H1 (cell line): ENCODE measurements around the gene MPP2. TPM values are rescaled to one million over a fixed set of nuclear protein-coding genes. Genes with fewer than 3 reads are reported as not detected.

ENCODE experiments used
- CTCF ChIA-PET: fragments of 300-600 bp; sonication (Branson Sonifier 250); formaldehyde crosslinking; loops from one replicate; lab custom pipeline; 2021; ENCODE audit not compliant: partially characterized antibody; lab: Charles Lee
- POLR2A ChIA-PET: fragments of 300-600 bp; sonication (Branson Sonifier 250); formaldehyde crosslinking; loops from one replicate; lab custom pipeline; 2021; ENCODE audit warnings: inconsistent platforms; ENCODE audit not compliant: partially characterized antibody; lab: Charles Lee
- DNase-seq, 2 experiments: peaks; one replicate each; pipeline versions ENCODE4 v3.0.0 to v3.0.0-alpha.2; 2010 to 2022; ENCODE audit warnings: low spot score in 2 of 2, low read depth in 1 of 2, mixed read lengths in 1 of 2
- FAIRE-seq: peaks from 2 replicates; lab custom pipeline; 2011; peaks lifted over from hg19 to GRCh38; lab: Jason Lieb, UNC
- H2AFZ ChIP-seq: 2 replicates; pipeline ENCODE4 v1.8.1; 2012; ENCODE audit warnings: low read length, inconsistent platforms
- H2AK5ac ChIP-seq: 2 replicates; pipeline ENCODE4 v1.6.1; 2013; ENCODE audit warnings: low read depth, low read length
- H2BK120ac ChIP-seq: replicated peaks from 2 replicates; pipeline ENCODE3; 2013; ENCODE audit warnings: low read depth, low read length, inconsistent platforms
- H2BK12ac ChIP-seq: 2 replicates; pipeline ENCODE4 v1.6.1; 2013; ENCODE audit warnings: low read depth, low read length
- H2BK15ac ChIP-seq: 2 replicates; pipeline ENCODE4 v1.6.1; 2013; ENCODE audit warnings: low read length
- H2BK20ac ChIP-seq: 2 replicates; pipeline ENCODE4 v1.6.1; 2013; ENCODE audit warnings: low read length
- H2BK5ac ChIP-seq: 2 replicates; pipeline ENCODE4 v1.6.1; 2013; ENCODE audit warnings: low read depth, low read length
- H3K14ac ChIP-seq: 2 replicates; pipeline ENCODE4 v1.6.1; 2013; ENCODE audit warnings: inconsistent platforms; ENCODE audit not compliant: insufficient read length
- H3K18ac ChIP-seq: 2 replicates; pipeline ENCODE4 v1.6.1; 2013; ENCODE audit warnings: low read length; ENCODE audit errors: extremely low read depth
- H3K23ac ChIP-seq: 2 replicates; pipeline ENCODE4 v1.6.1; 2013; ENCODE audit warnings: inconsistent platforms; ENCODE audit not compliant: insufficient read length
- H3K23me2 ChIP-seq: 2 replicates; pipeline ENCODE4 v1.6.1; 2013; ENCODE audit warnings: low read depth, low read length
- H3K27ac ChIP-seq: 2 replicates; pipeline ENCODE4 v1.6.1; 2011; ENCODE audit warnings: low read depth, low read length, inconsistent platforms
- H3K27me3 ChIP-seq, 4 experiments: replicated peaks in 1 of 4; 1 replicate in 1 of 4; 2 replicates in 3 of 4; pipeline versions ENCODE4 v1.6.1 to v1.8.1; 2011 to 2013; ENCODE audit warnings: low read length in 3 of 4, mild to moderate bottlenecking in 3 of 4, inconsistent platforms in 2 of 4, mixed read lengths in 2 of 4, moderate library complexity in 1 of 4; ENCODE audit not compliant: control insufficient read depth in 3 of 4, insufficient read depth in 3 of 4; ENCODE audit errors: extremely low read depth in 1 of 4
- H3K36me3 ChIP-seq, 4 experiments: 2 replicates each; pipeline versions ENCODE4 v1.6.1 to v1.8.1; 2011 to 2013; ENCODE audit warnings: mild to moderate bottlenecking in 4 of 4, low read length in 3 of 4, moderate library complexity in 2 of 4, control low read depth in 1 of 4, inconsistent platforms in 1 of 4; ENCODE audit not compliant: insufficient read depth in 4 of 4, control insufficient read depth in 2 of 4
- H3K4ac ChIP-seq: replicated peaks from 2 replicates; pipeline ENCODE3; 2013; ENCODE audit warnings: low read length, low read depth, mixed read lengths, inconsistent platforms; ENCODE audit not compliant: insufficient read length
- H3K4me1 ChIP-seq, 4 experiments: replicated peaks in 1 of 4; 1 replicate in 1 of 4; 2 replicates in 3 of 4; pipeline versions ENCODE4 v1.6.1 to v1.8.1; 2011 to 2013; ENCODE audit warnings: low read length in 3 of 4, inconsistent platforms in 2 of 4, mixed read lengths in 1 of 4; ENCODE audit not compliant: insufficient read depth in 4 of 4, control insufficient read depth in 3 of 4
- H3K4me2 ChIP-seq, 2 experiments: 2 replicates each; pipeline versions ENCODE4 v1.6.1 to v1.8.1; 2011 to 2013; ENCODE audit warnings: low read depth in 2 of 2, low read length in 2 of 2, control low read depth in 1 of 2, inconsistent platforms in 1 of 2, mild to moderate bottlenecking in 1 of 2; ENCODE audit not compliant: insufficient read depth in 1 of 2
- H3K4me3 ChIP-seq, 4 experiments: fragments of 200-600, 300-600 bp in 1 of 4; sonication (generic), shearing (Covaris generic), sonication (Bioruptor Twin) in 1 of 4; 2 replicates each; pipeline versions ENCODE4 v1.5.1 to v1.8.1; 2011 to 2016; ENCODE audit warnings: low read length in 4 of 4, low read depth in 3 of 4, control low read depth in 2 of 4, inconsistent platforms in 2 of 4, mild to moderate bottlenecking in 2 of 4, mixed read lengths in 1 of 4, moderate library complexity in 1 of 4; ENCODE audit not compliant: insufficient read depth in 2 of 4; ENCODE audit errors: extremely low read depth in 1 of 4
- H3K56ac ChIP-seq: replicated peaks from 2 replicates; pipeline ENCODE3; 2013; ENCODE audit warnings: low read depth, mild to moderate bottlenecking, mixed read lengths, low read length, inconsistent platforms; ENCODE audit not compliant: insufficient read length
- H3K79me1 ChIP-seq: 2 replicates; pipeline ENCODE4 v1.6.1; 2013; ENCODE audit warnings: low read depth, low read length, control low read depth
- H3K79me2 ChIP-seq, 2 experiments: 2 replicates each; pipeline versions ENCODE4 v1.6.1 to v1.8.1; 2012 to 2013; ENCODE audit warnings: low read length in 2 of 2, mild to moderate bottlenecking in 2 of 2, inconsistent platforms in 1 of 2; ENCODE audit not compliant: insufficient read depth in 2 of 2, control insufficient read depth in 1 of 2
- H3K9ac ChIP-seq, 4 experiments: replicated peaks in 1 of 4; 1 replicate in 1 of 4; 2 replicates in 3 of 4; pipeline versions ENCODE4 v1.6.1 to v1.8.1; 2011 to 2013; ENCODE audit warnings: low read depth in 3 of 4, low read length in 3 of 4, control low read depth in 2 of 4, mild to moderate bottlenecking in 2 of 4, moderate library complexity in 2 of 4, inconsistent platforms in 1 of 4; ENCODE audit errors: extremely low read depth in 1 of 4
- H3K9me3 ChIP-seq, 2 experiments: 2 replicates each; pipeline versions ENCODE4 v1.6.1 to v1.8.1; 2012 to 2013; ENCODE audit warnings: mild to moderate bottlenecking in 2 of 2, moderate library complexity in 2 of 2, control low read depth in 1 of 2, inconsistent platforms in 1 of 2, low read depth in 1 of 2, low read length in 1 of 2, mixed read lengths in 1 of 2; ENCODE audit not compliant: insufficient read depth in 2 of 2
- H4K20me1 ChIP-seq, 2 experiments: replicated peaks in 1 of 2; 2 replicates each; pipeline versions ENCODE3 to v1.8.1; 2011 to 2013; ENCODE audit warnings: inconsistent platforms in 2 of 2, low read length in 2 of 2, mild to moderate bottlenecking in 1 of 2; ENCODE audit not compliant: insufficient read depth in 2 of 2, control insufficient read depth in 1 of 2
- H4K5ac ChIP-seq: 2 replicates; pipeline ENCODE4 v1.6.1; 2013; ENCODE audit warnings: low read length, low read depth, mixed read lengths, inconsistent platforms; ENCODE audit not compliant: insufficient read length
- H4K8ac ChIP-seq: 2 replicates; pipeline ENCODE4 v1.8.0; 2013; ENCODE audit warnings: mild to moderate bottlenecking, moderate library complexity, low read length, inconsistent platforms; ENCODE audit not compliant: insufficient read depth; ENCODE audit errors: extremely low read depth
- H4K91ac ChIP-seq: replicated peaks from 2 replicates; pipeline ENCODE3; 2013; ENCODE audit warnings: low read length, mixed read lengths, inconsistent platforms; ENCODE audit not compliant: insufficient read length
- POLR2A ChIP-seq, 2 experiments: IDR thresholded peaks; 1 replicate in 1 of 2; 2 replicates in 1 of 2; pipeline ENCODE4 v1.6.1; 2011; ENCODE audit warnings: low read depth in 2 of 2, low read length in 2 of 2, mild to moderate bottlenecking in 2 of 2; ENCODE audit errors: control extremely low read depth in 1 of 2
- RFX5 ChIP-seq: IDR thresholded peaks from 2 replicates; pipeline ENCODE4 v1.6.1; 2011; ENCODE audit warnings: low read depth, low read length, improper control_type of control experiment, borderline replicate concordance
- WGBS, 2 experiments: shearing (Covaris generic) in 1 of 2; methylation state at CpG; one replicate each; pipeline versions ENCODE4 v1.1.6 to v1.1.7; 2013 to 2015; ENCODE audit warnings: low lambda C conversion rate in 2 of 2, mixed read lengths in 2 of 2, inconsistent platforms in 1 of 2, low coverage in 1 of 2, missing lambda C conversion rate in 1 of 2; ENCODE audit not compliant: insufficient replicate concordance in 2 of 2, insufficient coverage in 1 of 2, insufficient read length in 1 of 2; ENCODE audit errors: extremely low coverage in 1 of 2, missing lambda C conversion rate in 1 of 2; 5-methylcytosine and 5-hydroxymethylcytosine counted together
- polyA plus RNA-seq, 7 experiments: library from polyadenylated mRNA; depleted of rRNA in 3 of 7; stranded (reverse) in 5 of 7; unstranded in 2 of 7; fragments of >200 nt in 5 of 7; fragments of 200-250 nt in 2 of 7; gene quantifications; 1 replicate in 5 of 7; 2 replicates in 1 of 7; 4 replicates in 1 of 7; pipeline versions ENCODE4 v1.2.1 to v1.2.3, GENCODE V29; 2011 to 2013; ENCODE audit warnings: missing spikeins in 2 of 7, mixed read lengths in 2 of 7
- total RNA-seq: library from RNA; stranded (reverse); fragmentation: NEBNext Ultra II Directional; extraction: Animal tissue kit (Norgen Biotek cat#: 25700); gene quantifications from 2 replicates; pipeline ENCODE4 v1.2.1, GENCODE V29; 2021

Gene MPP2
- total and polyA plus RNA-seq, 2 of the 8 experiments (the other 6 are each of a cell fraction or from before 2014, with no cell fraction given), result 30.9 to 34.1 TPM

- ChIA-PET POLR2A (interaction anchor here (0.6 to 0.8 kb wide), 2 partner anchors 229 to 292 kb away, joined by 3 to 4 read pairs; no protein-coding TSS in a partner anchor), CTCF (interaction anchor here (0.5 to 10.0 kb wide), 42 partner anchors 14 to 1577 kb away, joined by 3 to 403 read pairs (median 4); partner anchors contain the start of genes CD300LG, MPP2 and PPY)
- Histone ChIP-seq H3K27ac (no peak overlapping the region), H4K20me1 (peaks cover 0 to 8% of the 10 kb centered on the region in 2 experiments), H3K56ac (no peak overlapping the region), H2AK5ac (no peak overlapping the region), H2BK15ac (no peak overlapping the region), H3K9ac (no peak overlapping the region), H2BK120ac (no peak overlapping the region), H3K23ac (no peak overlapping the region), H4K91ac (no peak overlapping the region), H3K36me3 (no peaks in the 10 kb centered on the region; a peak in 2 of 8 replicates), H3K27me3 (no peaks in the 10 kb centered on the region), H3K4me2 (no peak overlapping the region), H2AFZ (no peak overlapping the region), H2BK20ac (no peak overlapping the region), H4K5ac (no peak overlapping the region), H3K9me3 (no peaks in the 10 kb centered on the region), H3K23me2 (no peaks in the 10 kb centered on the region), H3K14ac (no peak overlapping the region), H2BK12ac (no peak overlapping the region), H3K18ac (no peak overlapping the region), H3K79me2 (no peaks in the 10 kb centered on the region), H3K4me1 (peaks cover 0 to 8% (median 6%) of the 10 kb centered on the region in 4 experiments; a peak in 5 of 7 replicates), H3K79me1 (no peaks in the 10 kb centered on the region), H2BK5ac (no peak overlapping the region), H3K4ac (no peak overlapping the region), H3K4me3 (no peak overlapping the region), H4K8ac (no peak overlapping the region)
- WGBS, 2 experiments, result 83% methylated on average over 20 of the region's 20 CpGs; no CpG with 5 or more reads in 1 of the 2 experiments
- FAIRE-seq (no peak), DNase-seq (no peak)
- TF ChIP-seq RFX5 (no peak), POLR2A (IDR thresholded peaks at IDR 0.05; ENCODE audit: control extremely low read depth in 1 of 2, low read depth in 2 of 2, low read length in 2 of 2) (no peak)
These were observed 27.5 kb downstream of the MPP2 start for GRCh38 chr17:43879723-43880419.
